Panc1 (cell line): ENCODE results near the gene FGD5. TPM values are rescaled to one million over a fixed set of nuclear protein-coding genes. Genes with fewer than 3 reads are reported as not detected.
A peak's percentile ranks its signal among the peaks of the same experiment; 100 is the strongest.

Experiments
- ATAC-seq: fragments of 200-7000 bp; cut with Tn5 transposase; 2 replicates; pipeline ENCODE4 v1.9.1; 2020; ENCODE audit warnings: mild to moderate bottlenecking, moderate library complexity
- BruUV-seq: library from RNA; stranded (reverse); fragments of 400-500 nt; replicated peaks from 2 replicates; lab custom pipeline; 2021; lab: Mats Ljungman, UMichigan
- CTCF ChIA-PET: fragments of 300-600 bp; sonication (Branson Sonifier 250); formaldehyde crosslinking; loops from one replicate; lab custom pipeline; 2022; ENCODE audit warnings: antibody characterized with exemption; lab: Charles Lee
- POLR2A ChIA-PET: fragments of 300-600 bp; sonication (Branson Sonifier 250); formaldehyde crosslinking; loops from one replicate; lab custom pipeline; 2022; ENCODE audit warnings: antibody characterized with exemption; lab: Charles Lee
- DNase-seq: peaks from one replicate; pipeline ENCODE4 v3.0.0-alpha.2; 2010; ENCODE audit warnings: low read depth, low spot score
- H3K27ac ChIP-seq: 2 replicates; pipeline ENCODE4 v1.5.1; 2011; ENCODE audit warnings: mild to moderate bottlenecking, low read length, inconsistent platforms
- H3K27me3 ChIP-seq: fragments of 200-500 bp; sonication (Bioruptor generic); 2 replicates; pipeline ENCODE4 v1.6.0; 2014; ENCODE audit warnings: low read length, inconsistent platforms; ENCODE audit not compliant: control insufficient read depth, insufficient read depth
- H3K36me3 ChIP-seq: fragments of 200-500 bp; sonication (Bioruptor generic); 2 replicates; pipeline ENCODE4 v1.5.1; 2014; ENCODE audit warnings: inconsistent platforms, mild to moderate bottlenecking, low read length, moderate library complexity; ENCODE audit not compliant: control insufficient read depth, insufficient read depth
- H3K4me1 ChIP-seq: 2 replicates; pipeline ENCODE4 v1.5.1; 2011; ENCODE audit warnings: inconsistent platforms, mild to moderate bottlenecking, low read length, moderate library complexity; ENCODE audit not compliant: control insufficient read depth, insufficient read depth
- H3K4me3 ChIP-seq, 2 experiments: 2 replicates each; pipeline ENCODE4 v1.5.1; 2011 to 2012; ENCODE audit warnings: low read depth in 2 of 2, low read length in 2 of 2, mild to moderate bottlenecking in 2 of 2, inconsistent platforms in 1 of 2, moderate library complexity in 1 of 2
- H3K9me3 ChIP-seq: fragments of 200-500 bp; sonication (Bioruptor generic); 2 replicates; pipeline ENCODE4 v1.5.1; 2014; ENCODE audit warnings: low read depth, mild to moderate bottlenecking, inconsistent platforms, low read length, moderate library complexity; ENCODE audit not compliant: control insufficient read depth, insufficient read depth
- POLR2AphosphoS5 ChIP-seq: IDR thresholded peaks from 2 replicates; pipeline ENCODE4 v1.6.1; 2012; ENCODE audit warnings: mild to moderate bottlenecking, low read depth, low read length, moderate library complexity
- SIN3A ChIP-seq: IDR thresholded peaks from 2 replicates; pipeline ENCODE4 v1.6.1; 2012; ENCODE audit warnings: low read depth, mild to moderate bottlenecking, low read length, moderate library complexity, borderline replicate concordance; ENCODE audit not compliant: insufficient read depth
- TCF7L2 ChIP-seq: IDR thresholded peaks from 2 replicates; pipeline ENCODE4 v1.6.1; 2011; ENCODE audit warnings: mild to moderate bottlenecking, low read depth, low read length, inconsistent platforms
- in situ Hi-C: cut with HindIII; loops from 2 replicates; pipeline ENCODE4 v1.10.0; 2016; ENCODE audit warnings: low sequenced_read_pairs, low pct_unique_long_range_greater_than_20kb
- intact Hi-C: fragments of 100-400 bp; cut with micrococcal nuclease; formaldehyde crosslinking; loops from one replicate; pipeline ENCODE4 v1.10.0; 2022; ENCODE audit not compliant: unreplicated experiment
- total RNA-seq: library from RNA; stranded (reverse); gene quantifications from one replicate; pipeline ENCODE4 v1.2.1, GENCODE V29; 2021; ENCODE audit not compliant: unreplicated experiment
- TF ChIP-seq, protein P1 (sequence below): fragments of 450-650 bp; IDR thresholded peaks from 2 replicates; pipeline ENCODE4 v1.5.1; 2017; ENCODE audit warnings: mild to moderate bottlenecking
- TF ChIP-seq, protein P2 (sequence below), 2 experiments: IDR thresholded peaks; 2 replicates each; pipeline ENCODE4 v1.6.1; 2011 to 2012; ENCODE audit warnings: low read depth in 2 of 2, control low read depth in 1 of 2, low read length in 1 of 2, mild to moderate bottlenecking in 1 of 2, moderate library complexity in 1 of 2; ENCODE audit not compliant: insufficient read depth in 1 of 2

The FGD5 gene
- total RNA-seq, 1 experiment from 2014 or later, result 0.77 TPM

DNA sequence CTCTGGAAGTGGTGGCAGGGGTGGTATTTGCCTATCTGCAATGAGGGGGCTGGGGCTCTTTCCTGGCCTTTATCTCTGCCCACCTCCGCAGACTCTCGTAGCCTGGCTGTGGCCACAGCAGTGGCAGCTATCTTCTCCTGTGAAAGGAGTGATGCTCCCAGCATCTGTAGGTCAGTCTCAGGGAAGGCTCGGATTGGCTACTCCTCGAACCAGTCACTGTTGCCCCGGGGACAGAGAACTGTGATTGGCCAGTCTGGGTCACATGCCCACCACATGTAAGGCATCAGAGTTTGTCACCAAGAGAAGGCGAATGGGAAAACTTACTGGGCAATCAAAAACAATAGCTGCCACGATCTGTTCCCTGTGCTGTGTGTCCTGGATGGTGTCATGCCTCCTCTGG lies 30.1 kb upstream of the FGD5 start:
- CTCF ChIA-PET, result no interaction called here
- in situ Hi-C loops, result no loop called here
- H3K36me3 ChIP-seq, result no peaks in the 10 kb centered on the region
- ATAC-seq (no peak), DNase-seq (no peak)
- TF ChIP-seq SIN3A (no peak), POLR2AphosphoS5 (no peak), TCF7L2 (no peak)
- TF ChIP-seq, protein P1, sequence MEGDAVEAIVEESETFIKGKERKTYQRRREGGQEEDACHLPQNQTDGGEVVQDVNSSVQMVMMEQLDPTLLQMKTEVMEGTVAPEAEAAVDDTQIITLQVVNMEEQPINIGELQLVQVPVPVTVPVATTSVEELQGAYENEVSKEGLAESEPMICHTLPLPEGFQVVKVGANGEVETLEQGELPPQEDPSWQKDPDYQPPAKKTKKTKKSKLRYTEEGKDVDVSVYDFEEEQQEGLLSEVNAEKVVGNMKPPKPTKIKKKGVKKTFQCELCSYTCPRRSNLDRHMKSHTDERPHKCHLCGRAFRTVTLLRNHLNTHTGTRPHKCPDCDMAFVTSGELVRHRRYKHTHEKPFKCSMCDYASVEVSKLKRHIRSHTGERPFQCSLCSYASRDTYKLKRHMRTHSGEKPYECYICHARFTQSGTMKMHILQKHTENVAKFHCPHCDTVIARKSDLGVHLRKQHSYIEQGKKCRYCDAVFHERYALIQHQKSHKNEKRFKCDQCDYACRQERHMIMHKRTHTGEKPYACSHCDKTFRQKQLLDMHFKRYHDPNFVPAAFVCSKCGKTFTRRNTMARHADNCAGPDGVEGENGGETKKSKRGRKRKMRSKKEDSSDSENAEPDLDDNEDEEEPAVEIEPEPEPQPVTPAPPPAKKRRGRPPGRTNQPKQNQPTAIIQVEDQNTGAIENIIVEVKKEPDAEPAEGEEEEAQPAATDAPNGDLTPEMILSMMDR, result no peak
- TF ChIP-seq, protein P2, sequence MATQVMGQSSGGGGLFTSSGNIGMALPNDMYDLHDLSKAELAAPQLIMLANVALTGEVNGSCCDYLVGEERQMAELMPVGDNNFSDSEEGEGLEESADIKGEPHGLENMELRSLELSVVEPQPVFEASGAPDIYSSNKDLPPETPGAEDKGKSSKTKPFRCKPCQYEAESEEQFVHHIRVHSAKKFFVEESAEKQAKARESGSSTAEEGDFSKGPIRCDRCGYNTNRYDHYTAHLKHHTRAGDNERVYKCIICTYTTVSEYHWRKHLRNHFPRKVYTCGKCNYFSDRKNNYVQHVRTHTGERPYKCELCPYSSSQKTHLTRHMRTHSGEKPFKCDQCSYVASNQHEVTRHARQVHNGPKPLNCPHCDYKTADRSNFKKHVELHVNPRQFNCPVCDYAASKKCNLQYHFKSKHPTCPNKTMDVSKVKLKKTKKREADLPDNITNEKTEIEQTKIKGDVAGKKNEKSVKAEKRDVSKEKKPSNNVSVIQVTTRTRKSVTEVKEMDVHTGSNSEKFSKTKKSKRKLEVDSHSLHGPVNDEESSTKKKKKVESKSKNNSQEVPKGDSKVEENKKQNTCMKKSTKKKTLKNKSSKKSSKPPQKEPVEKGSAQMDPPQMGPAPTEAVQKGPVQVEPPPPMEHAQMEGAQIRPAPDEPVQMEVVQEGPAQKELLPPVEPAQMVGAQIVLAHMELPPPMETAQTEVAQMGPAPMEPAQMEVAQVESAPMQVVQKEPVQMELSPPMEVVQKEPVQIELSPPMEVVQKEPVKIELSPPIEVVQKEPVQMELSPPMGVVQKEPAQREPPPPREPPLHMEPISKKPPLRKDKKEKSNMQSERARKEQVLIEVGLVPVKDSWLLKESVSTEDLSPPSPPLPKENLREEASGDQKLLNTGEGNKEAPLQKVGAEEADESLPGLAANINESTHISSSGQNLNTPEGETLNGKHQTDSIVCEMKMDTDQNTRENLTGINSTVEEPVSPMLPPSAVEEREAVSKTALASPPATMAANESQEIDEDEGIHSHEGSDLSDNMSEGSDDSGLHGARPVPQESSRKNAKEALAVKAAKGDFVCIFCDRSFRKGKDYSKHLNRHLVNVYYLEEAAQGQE (IDR thresholded peaks at IDR 0.05; ENCODE audit: insufficient read depth in 1 of 2, low read depth in 2 of 2, low read length in 1 of 2), result no peak
- H3K4me3 ChIP-seq, result no peak overlapping the region
- POLR2A ChIA-PET, result no interaction called here
- no peaks in the 10 kb centered on the region for H3K9me3 ChIP-seq
- intact Hi-C loops, result no loop called here
- BruUV-seq, result no TSS peak
- H3K27ac ChIP-seq, result no peak overlapping the region
- H3K27me3 ChIP-seq, result no peaks in the 10 kb centered on the region
- no peaks in the 10 kb centered on the region for H3K4me1 ChIP-seq

DNA sequence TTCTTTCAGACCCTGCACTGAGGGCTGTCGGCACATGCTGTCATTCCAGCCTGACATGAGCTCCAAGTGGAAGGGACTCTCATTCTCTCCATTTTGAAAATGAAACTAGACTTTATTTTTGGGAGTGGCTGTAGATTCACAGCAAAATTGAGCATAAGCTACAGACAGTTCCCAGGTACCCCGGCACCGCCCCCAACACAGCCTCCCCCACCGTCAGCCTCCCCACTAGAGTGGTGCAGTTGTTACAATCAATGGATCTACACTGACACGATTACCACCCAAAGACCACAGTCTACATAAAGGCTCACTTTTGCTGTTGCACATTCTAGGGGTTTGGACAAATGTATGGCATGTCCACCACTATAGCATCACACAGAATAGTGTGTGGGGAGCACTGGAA lies 29.5 kb upstream of the FGD5 start:
- in situ Hi-C loops (no loop called here), intact Hi-C loops (no loop called here)
- Histone ChIP-seq H3K9me3 (no peaks in the 10 kb centered on the region), H3K4me1 (no peaks in the 10 kb centered on the region), H3K27ac (no peak overlapping the region), H3K36me3 (no peaks in the 10 kb centered on the region), H3K4me3 (0 out of 4 replicates have a peak overlapping the region, but pooled peaks of 1 of the 2 experiments have one; percentile 1), H3K27me3 (no peaks in the 10 kb centered on the region)
- BruUV-seq, result no TSS peak
- TF ChIP-seq, protein P2 (IDR thresholded peaks at IDR 0.05; ENCODE audit: insufficient read depth in 1 of 2, low read depth in 2 of 2, low read length in 1 of 2), result no peak
- TF ChIP-seq POLR2AphosphoS5, result no peak
- no peak for TF ChIP-seq SIN3A
- TF ChIP-seq TCF7L2, result no peak
- TF ChIP-seq, protein P1, result no peak
- DNase-seq (no peak), ATAC-seq (no peak)
- ChIA-PET POLR2A (no interaction called here), CTCF (no interaction called here)
